Occipital lobe (tissue), 2 donors: ENCODE data around the gene AGRN. TPM values are rescaled to one million over a fixed set of nuclear protein-coding genes. Genes with fewer than 3 reads are reported as not detected.

Experiments
- DNase-seq: peaks from one replicate; lab custom pipeline; 2025; lab: John Stamatoyannopoulos, UW
- total RNA-seq: library from RNA; depleted of rRNA; stranded (reverse); fragments of >200 nt; gene quantifications from one replicate; pipeline ENCODE4 v1.2.3, GENCODE V29; 2014

The AGRN gene
- total RNA-seq, 1 donor from 2014 or later, result 71.9 TPM

- no peak for DNase-seq
Measured at GRCh38 chr1:1035291-1035943, 15.5 kb downstream of the AGRN start.

DNA sequence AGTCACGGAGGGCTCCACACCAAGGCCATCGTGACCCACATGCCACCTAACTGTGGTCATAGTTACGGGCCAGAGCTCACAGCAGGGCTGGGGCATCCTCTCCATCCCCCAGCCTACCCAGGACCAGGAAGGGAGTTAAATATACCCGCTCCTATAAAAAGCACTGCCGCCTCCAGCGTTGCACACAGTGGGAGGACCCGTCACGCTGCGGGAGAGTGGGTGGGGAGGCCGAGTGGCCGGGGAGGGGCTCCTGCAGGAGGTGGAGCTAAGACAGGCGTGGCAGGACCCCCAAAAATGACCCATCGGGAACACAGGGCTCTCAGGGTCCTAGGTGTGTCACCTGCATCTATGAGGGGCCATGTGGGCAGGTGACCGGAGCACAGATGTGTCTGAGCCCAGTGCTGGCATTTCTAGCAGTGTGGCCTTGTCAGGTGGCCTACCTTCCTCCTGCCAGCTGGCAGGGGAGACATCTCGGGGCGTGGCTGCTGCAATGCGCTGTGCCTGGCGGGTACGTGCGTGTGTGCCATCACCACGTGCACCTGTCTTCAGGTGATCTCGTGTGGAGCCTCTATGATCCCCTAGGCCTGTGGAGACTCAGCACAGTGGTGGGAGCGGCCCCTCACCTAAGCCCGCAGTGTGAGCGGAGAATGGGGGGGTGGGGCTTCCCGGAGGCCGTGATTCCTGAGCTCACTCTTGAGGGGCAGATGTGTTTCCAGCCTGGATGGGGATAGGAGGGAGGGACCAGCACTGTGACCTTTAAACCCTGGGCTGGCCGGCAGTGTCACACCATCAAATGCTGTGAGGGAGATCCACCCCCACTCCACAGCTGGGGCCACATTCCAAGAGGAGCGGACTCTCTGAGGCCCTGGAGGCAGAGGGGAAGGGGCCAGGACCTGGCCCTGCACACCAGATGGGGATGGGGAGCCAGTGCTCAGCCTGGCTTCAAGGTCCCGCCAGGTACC, 17.7 kb downstream of the AGRN start:
- peak; percentile 35 for DNase-seq

DNA sequence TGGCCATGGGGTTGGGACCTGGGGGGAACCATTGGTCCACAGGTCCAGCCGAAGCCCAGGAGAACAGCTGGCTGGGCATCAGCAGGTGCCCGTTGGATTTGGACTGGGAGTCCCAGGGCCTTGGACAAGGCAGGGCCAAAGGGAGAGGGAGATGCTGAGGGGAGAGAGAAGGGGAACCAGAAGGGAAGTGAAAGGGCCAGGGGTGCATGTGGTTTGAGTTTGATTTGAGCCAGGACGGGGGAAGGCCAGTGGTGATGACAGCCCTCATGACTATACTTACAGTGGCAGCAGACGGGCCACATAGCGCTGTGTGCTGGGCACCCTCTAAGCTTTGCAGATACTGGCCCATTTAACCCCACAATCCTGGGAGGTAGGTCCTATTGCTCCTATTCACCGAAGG, 18.8 kb downstream of the AGRN start:
- no peak for DNase-seq

DNA sequence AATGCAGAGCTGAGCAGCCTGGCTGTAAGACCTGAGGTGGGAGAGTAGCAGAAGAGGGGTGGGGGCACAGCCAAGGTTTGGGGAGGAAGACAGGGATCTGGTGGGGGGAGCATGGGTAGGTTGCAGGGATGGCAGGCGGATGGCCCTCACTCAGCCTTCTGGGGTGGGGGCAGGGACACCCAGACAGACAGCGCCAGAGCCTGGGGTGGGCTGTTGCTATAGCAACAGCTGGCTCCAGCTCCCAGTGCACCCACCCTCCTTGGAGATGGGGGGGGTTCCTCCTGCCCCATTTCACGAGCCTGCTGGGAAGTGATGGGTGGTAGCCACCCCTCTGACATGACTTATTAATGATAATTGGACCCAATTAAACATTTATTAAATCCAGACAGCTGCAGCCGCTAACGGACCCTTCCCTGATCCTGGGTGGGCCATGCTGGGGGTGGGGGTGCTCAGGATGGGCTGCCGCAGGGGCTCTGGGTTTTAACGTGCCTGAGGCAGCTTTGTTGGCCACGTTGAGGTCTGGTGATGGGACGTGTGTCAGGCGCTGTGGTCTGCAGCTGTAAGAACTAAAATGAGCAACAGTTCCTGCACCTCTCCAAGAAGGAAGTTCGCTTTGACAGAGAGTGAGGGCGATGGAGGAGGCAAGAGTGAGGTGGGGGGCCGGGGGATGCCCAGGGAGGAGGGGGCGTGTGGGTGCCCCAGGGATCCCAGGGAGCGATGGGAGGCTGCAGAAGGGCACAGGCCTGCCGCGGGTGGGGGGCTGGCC, 19.4 kb downstream of the AGRN start:
- no peak for DNase-seq

GRCh38 chr1:1040004-1040991, 20.4 kb downstream of the AGRN start:
- peak; percentile 80 for DNase-seq

DNA sequence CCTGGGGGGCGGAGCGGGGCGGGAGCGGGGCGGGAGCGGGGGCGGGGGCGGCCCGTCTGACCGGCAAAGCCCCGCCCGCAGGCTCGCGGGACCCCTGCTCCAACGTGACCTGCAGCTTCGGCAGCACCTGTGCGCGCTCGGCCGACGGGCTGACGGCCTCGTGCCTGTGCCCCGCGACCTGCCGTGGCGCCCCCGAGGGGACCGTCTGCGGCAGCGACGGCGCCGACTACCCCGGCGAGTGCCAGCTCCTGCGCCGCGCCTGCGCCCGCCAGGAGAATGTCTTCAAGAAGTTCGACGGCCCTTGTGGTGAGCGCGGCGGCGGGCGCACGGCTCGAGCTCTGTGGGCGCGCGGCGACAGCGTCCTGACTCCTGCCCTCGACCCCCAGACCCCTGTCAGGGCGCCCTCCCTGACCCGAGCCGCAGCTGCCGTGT, 21.2 kb downstream of the AGRN start:
- no peak for DNase-seq

DNA sequence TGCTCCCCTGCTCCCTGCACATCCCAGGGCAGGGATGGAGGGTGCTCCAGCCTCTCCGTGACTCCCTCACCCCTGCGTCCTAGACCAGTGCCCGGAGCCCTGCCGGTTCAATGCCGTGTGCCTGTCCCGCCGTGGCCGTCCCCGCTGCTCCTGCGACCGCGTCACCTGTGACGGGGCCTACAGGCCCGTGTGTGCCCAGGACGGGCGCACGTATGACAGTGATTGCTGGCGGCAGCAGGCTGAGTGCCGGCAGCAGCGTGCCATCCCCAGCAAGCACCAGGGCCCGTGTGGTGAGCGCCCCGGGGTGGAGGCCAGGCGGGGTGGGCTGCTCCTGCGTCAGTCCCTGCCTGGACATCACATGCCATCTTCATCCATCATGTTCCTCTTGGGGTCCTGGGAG, 22.0 kb downstream of the AGRN start:
- no peak for DNase-seq

GRCh38 chr1:1042835-1043234, 22.9 kb downstream of the AGRN start:
- no peak for DNase-seq

DNA sequence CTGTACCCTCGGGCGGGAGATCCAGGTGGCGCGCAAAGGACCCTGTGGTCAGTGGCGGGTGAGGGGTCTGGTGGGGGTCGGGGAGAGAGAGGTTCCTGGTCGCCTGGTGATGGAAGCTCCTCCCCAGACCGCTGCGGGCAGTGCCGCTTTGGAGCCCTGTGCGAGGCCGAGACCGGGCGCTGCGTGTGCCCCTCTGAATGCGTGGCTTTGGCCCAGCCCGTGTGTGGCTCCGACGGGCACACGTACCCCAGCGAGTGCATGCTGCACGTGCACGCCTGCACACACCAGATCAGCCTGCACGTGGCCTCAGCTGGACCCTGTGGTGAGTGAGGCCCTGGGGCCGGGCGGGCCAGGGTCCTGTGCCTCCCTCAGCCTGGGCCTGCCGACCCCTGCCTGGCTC, 23.5 kb downstream of the AGRN start:
- DNase-seq, result no peak

DNA sequence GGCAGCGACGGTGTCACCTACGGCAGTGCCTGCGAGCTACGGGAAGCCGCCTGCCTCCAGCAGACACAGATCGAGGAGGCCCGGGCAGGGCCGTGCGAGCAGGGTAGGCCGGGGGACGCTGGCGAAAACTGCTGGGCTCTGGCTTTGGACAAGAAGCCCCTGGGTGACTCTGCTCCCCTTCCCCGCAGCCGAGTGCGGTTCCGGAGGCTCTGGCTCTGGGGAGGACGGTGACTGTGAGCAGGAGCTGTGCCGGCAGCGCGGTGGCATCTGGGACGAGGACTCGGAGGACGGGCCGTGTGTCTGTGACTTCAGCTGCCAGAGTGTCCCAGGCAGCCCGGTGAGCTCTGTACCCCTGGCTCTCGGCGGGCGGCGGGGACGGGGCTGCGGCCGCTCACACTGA, 24.0 kb downstream of the AGRN start:
- DNase-seq, result no peak

DNA sequence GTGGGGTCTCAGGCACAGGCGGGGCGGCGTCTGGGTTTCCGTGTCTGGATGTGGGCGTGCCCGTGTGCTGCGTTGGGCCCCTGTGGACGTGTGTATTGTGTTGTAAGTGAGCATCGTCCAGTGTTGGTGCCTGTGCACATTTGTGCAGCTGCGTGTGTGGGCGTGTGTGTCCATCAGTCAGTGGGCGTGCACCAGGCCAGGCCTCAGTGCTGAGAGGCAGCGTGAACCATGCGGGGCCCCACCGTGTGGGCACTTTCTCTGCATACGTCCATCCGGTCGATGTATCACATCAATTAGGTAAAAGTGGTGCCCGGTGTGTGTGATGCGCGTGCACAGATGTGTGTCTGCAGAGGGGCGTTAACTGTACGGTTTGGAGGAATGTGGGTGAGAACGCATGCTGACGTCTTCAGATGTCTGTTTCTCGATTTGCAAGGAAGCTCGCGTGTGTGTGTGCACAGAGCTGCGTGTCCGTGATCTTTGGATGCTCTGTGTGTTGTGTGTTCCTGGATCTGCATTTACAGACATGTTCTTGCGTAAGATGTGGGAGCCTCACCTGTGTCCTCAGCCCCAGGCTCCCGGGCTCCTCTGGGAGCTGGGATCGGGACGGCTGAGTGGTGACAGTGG, 24.6 kb downstream of the AGRN start:
- no peak for DNase-seq

- no peak for DNase-seq
Measured at GRCh38 chr1:1045129-1045528, 25.2 kb downstream of the AGRN start.

GRCh38 chr1:1046243-1046642, 26.3 kb downstream of the AGRN start:
- DNase-seq, result no peak

GRCh38 chr1:1046767-1047166, 26.8 kb downstream of the AGRN start:
- DNase-seq, result no peak

DNA sequence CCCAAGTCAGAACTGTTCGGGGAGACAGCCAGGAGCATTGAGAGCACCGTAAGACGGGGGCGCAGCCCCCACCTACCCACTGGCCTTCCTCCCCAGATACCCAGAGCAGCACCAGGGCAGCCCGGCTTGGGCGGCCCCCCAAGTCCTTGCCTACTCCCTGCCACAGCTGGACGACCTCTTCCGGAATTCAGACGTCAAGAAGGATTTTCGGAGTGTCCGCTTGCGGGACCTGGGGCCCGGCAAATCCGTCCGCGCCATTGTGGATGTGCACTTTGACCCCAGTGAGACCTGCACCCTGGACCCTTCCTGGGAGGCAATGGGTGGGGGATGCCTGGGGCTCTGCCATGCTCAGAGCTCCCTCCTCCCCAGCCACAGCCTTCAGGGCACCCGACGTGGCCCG, 27.5 kb downstream of the AGRN start:
- DNase-seq, result no peak

GRCh38 chr1:1047963-1048362, 28.0 kb downstream of the AGRN start:
- DNase-seq, result no peak

- DNase-seq, result no peak
Measured at GRCh38 chr1:1048765-1049164, 28.8 kb downstream of the AGRN start.

DNA sequence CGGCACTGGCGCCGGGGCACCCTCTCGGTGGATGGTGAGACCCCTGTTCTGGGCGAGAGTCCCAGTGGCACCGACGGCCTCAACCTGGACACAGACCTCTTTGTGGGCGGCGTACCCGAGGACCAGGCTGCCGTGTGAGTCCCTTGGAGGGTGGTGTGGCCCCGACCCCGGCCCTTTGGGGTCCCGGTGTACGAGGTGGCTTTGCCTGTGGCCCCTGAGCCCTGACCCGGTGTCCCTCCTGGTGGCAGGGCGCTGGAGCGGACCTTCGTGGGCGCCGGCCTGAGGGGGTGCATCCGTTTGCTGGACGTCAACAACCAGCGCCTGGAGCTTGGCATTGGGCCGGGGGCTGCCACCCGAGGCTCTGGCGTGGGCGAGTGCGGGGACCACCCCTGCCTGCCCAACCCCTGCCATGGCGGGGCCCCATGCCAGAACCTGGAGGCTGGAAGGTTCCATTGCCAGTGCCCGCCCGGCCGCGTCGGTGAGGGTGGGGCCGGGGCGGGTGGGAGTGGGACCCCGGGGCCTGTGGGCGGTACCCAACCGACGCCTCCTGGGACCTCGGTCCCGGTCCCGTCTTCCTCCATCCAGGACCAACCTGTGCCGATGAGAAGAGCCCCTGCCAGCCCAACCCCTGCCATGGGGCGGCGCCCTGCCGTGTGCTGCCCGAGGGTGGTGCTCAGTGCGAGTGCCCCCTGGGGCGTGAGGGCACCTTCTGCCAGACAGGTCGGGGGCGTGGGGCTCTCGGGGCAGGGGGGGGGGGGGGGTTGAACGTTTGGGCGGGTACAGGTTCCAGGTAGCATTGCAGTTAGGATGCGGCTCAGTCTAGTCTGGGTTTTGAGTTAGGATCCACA, 29.6 kb downstream of the AGRN start:
- DNase-seq, result no peak

DNA sequence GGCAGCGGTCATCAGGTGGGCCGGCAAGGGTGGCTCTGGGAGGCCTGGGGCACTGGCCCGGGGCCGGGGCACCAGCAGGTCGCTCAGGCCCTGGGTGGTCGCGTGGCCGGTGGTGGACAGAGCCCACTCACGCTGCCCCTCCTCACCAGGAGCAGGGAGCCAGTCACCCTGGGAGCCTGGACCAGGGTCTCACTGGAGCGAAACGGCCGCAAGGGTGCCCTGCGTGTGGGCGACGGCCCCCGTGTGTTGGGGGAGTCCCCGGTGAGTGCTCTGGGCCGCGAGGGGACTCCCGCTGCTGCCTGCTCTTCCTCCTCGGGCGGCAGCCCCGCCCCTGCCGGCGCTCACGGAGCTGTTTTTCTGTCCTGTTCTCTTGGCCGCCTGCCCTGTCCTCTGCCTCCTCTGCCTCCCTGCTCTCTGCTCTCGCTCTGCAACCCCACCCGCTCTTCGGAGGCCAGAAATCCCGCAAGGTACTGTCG, 30.7 kb downstream of the AGRN start:
- DNase-seq, result no peak
